ENCODE data around the gene ALOX5. TPM values are rescaled to one million over a fixed set of nuclear protein-coding genes. Genes with fewer than 3 reads are reported as not detected.

Gene ALOX5
- polyA plus RNA-seq, 1 donor: 1.9 TPM

- no peak for DNase-seq
These were observed 51.9 kb downstream of the ALOX5 start for GRCh38 chr10:45425621-45426563.

GRCh38 chr10:45427262-45427969 lies 53.4 kb downstream of the ALOX5 start:
- DNase-seq: no peak

GRCh38 chr10:45427970-45428366 lies 54.0 kb downstream of the ALOX5 start:
- DNase-seq: no peak

- no peak for DNase-seq
These were observed 54.8 kb downstream of the ALOX5 start for GRCh38 chr10:45428611-45429510.

- DNase-seq: no peak
These were observed 55.8 kb downstream of the ALOX5 start for GRCh38 chr10:45429790-45430189.

- DNase-seq: no peak
These were observed 58.1 kb downstream of the ALOX5 start for GRCh38 chr10:45432113-45432512.

GRCh38 chr10:45432700-45433472 lies 58.9 kb downstream of the ALOX5 start:
- DNase-seq: no peak

- DNase-seq: no peak
These were observed 59.9 kb downstream of the ALOX5 start for GRCh38 chr10:45433716-45434469.

- DNase-seq: no peak
These were observed 63.8 kb downstream of the ALOX5 start for GRCh38 chr10:45437587-45438465.

- DNase-seq: no peak
These were observed 64.6 kb downstream of the ALOX5 start for GRCh38 chr10:45438466-45439090.

- DNase-seq: no peak
These were observed 65.3 kb downstream of the ALOX5 start for GRCh38 chr10:45439365-45439764.

- no peak for DNase-seq
These were observed 65.9 kb downstream of the ALOX5 start for GRCh38 chr10:45439873-45440272.

- DNase-seq: no peak
These were observed 66.6 kb downstream of the ALOX5 start for GRCh38 chr10:45440511-45441062.

- no peak for DNase-seq
These were observed 67.5 kb downstream of the ALOX5 start for GRCh38 chr10:45441239-45442190.

GRCh38 chr10:45442251-45442650 lies 68.2 kb downstream of the ALOX5 start:
- no peak for DNase-seq

GRCh38 chr10:45442662-45443061 lies 68.6 kb downstream of the ALOX5 start:
- no peak for DNase-seq

GRCh38 chr10:45443101-45444009 lies 69.3 kb downstream of the ALOX5 start:
- DNase-seq: no peak
